Effector memory CD8-positive, alpha-beta T cell (primary cell): ENCODE results near the gene DGKD.
A peak's percentile ranks its signal among the peaks of the same experiment; 100 is the strongest.

ENCODE experiments used
- ATAC-seq: fragments of 150-1000 bp; cut with Tn5 transposase; replicated peaks from 2 replicates; pipeline ENCODE4 v1.10.0; 2021; ENCODE audit warnings: mild to moderate bottlenecking, moderate library complexity
- DNase-seq, 3 experiments: peaks; one replicate each; pipeline ENCODE4 v3.0.0; 2021
- H3K27ac Mint-ChIP-seq, 2 donors: one replicate each; pipeline ENCODE4 v1.8.0; 2022; ENCODE audit warnings: mild to moderate bottlenecking in 2 of 2, mixed read lengths in 2 of 2, moderate library complexity in 2 of 2
- H3K27me3 Mint-ChIP-seq, 2 donors: one replicate each; pipeline ENCODE4 v1.8.0; 2022; ENCODE audit warnings: mixed read lengths in 2 of 2
- H3K36me3 Mint-ChIP-seq: one replicate; pipeline ENCODE4 v1.8.0; 2022; ENCODE audit warnings: mild to moderate bottlenecking, moderate library complexity, mixed read lengths; ENCODE audit not compliant: insufficient read depth
- H3K4me1 Mint-ChIP-seq, 2 donors: one replicate each; pipeline ENCODE4 v1.8.0; 2022; ENCODE audit warnings: low read depth in 2 of 2, mixed read lengths in 2 of 2
- H3K4me3 Mint-ChIP-seq, 2 donors: one replicate each; pipeline ENCODE4 v1.8.0; 2022; ENCODE audit warnings: mild to moderate bottlenecking in 2 of 2, mixed read lengths in 2 of 2, moderate library complexity in 2 of 2
- H3K9me3 Mint-ChIP-seq, 2 donors: one replicate each; pipeline ENCODE4 v1.8.0; 2022; ENCODE audit warnings: mixed read lengths in 2 of 2

The DGKD gene

DNA sequence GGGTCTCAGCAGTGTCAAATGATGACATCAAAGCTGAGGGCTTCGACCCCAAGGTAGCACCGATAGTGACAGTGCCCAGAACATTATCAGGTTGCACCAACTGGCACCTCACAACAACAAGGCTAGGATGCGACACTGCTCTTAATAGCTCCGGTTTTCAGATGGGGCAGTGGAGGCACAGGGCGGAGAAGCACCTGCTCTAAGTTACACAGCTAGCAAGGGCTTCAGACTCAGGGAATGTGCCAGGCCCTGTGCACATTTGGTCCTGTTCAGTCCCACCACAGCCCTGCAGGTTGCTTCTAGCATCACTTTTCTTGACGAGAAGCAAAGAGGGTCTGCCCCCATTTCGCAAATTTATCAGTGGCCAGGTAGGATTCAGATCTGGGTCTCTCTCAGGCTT is 74.1 kb downstream of the DGKD start:
- H3K4me1 Mint-ChIP-seq: peaks cover 35 to 39% of the 10 kb centered on the region in 2 donors
- DNase-seq: no peak
- peaks cover 26% of the 10 kb centered on the region for H3K36me3 Mint-ChIP-seq
- no peak for ATAC-seq
- H3K27ac Mint-ChIP-seq: peak overlapping the region in 1 of 2 donors; percentile 82
- H3K4me3 Mint-ChIP-seq: no peak overlapping the region
- no peaks in the 10 kb centered on the region for H3K9me3 Mint-ChIP-seq
- H3K27me3 Mint-ChIP-seq: no peaks in the 10 kb centered on the region

DNA sequence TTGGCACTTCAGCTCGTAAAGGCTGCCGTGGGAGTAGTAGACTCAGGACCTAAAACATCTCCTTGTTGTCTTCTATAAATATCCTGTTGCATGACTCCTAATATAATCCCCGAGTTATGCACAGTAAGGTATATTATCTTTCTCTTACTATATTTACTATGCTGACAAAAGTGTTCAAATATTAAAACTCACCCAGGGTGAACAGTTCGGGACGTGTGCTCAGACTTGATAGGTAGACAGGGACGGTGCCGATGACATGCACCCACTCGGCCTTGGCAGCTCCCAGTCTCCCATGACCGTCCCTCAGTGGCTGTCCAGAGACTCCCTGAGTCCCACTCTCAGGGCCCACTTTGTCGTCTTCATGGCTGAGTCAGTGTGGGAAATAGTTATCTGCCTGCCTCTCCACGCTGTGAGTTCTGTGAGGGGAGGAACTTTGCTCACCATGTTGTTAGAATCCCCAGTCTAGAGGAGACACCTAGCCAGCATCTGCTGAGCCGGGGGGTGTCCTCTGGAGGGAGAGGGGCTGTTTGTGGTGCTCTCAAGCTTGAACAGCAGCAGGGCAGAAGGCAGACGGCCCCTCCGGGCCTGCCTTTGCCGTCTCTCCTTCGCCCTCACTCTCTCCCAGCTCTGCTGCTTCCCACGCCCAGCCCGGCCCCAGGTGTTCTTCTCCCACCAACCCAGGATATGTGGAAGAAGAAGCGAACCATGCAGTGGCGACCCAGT is 75.0 kb downstream of the DGKD start:
- Mint-ChIP-seq H3K4me3 (no peak overlapping the region), H3K9me3 (no peaks in the 10 kb centered on the region), H3K27ac (peak overlapping the region; percentile 55 to 71), H3K36me3 (peaks cover 22% of the 10 kb centered on the region), H3K27me3 (no peaks in the 10 kb centered on the region), H3K4me1 (peaks cover 31 to 33% of the 10 kb centered on the region in 2 donors)
- DNase-seq: no peak
- ATAC-seq: no peak

DNA sequence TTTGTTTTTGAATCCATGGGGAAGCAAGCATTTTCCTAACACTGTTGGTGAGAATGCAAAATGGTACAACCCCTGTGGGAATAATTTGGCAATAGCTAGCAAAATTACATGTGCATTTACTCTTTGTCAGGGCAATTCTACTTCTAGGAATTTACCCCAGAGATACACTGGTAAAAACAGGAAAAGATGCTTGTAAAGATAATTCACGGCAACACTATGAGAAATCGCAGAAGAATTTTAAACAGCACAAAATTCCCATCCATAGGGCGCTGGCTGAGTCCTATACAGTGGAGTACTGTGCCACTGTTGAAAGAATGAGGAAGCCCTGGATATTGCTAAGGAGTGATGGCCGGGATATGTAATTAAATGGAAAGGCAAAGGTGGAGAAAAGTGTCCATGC is 75.8 kb downstream of the DGKD start:
- peaks cover 31 to 37% of the 10 kb centered on the region in 2 donors for H3K4me1 Mint-ChIP-seq
- H3K9me3 Mint-ChIP-seq: no peaks in the 10 kb centered on the region
- H3K4me3 Mint-ChIP-seq: no peak overlapping the region
- DNase-seq (no peak), ATAC-seq (no peak)
- H3K27ac Mint-ChIP-seq: peak overlapping the region in 1 of 2 donors; percentile 71
- H3K27me3 Mint-ChIP-seq: no peaks in the 10 kb centered on the region
- peaks cover 25% of the 10 kb centered on the region for H3K36me3 Mint-ChIP-seq

DNA sequence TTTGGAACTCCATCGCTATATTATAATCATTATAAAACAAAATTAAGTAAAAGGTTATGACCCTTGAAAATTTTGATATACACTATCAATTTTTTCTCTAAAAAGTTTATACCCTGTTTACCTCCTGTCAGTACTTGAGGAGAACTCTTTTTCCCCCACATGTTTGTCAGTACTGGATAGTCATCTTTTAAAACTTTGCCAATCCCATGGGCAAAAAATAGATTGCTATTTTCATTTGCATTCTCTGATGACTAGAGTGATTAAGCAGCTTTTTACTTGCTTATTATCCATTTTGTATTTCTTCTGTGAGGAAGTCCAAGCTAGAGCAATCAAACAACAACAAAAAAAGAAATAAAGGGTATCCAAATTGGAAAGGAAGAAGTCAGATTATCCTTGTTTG is 76.4 kb downstream of the DGKD start:
- ATAC-seq (no peak), DNase-seq (no peak)
- Mint-ChIP-seq H3K4me3 (no peak overlapping the region), H3K27ac (peak overlapping the region in 1 of 2 donors; percentile 71), H3K27me3 (no peaks in the 10 kb centered on the region), H3K36me3 (peaks cover 26% of the 10 kb centered on the region), H3K4me1 (peaks cover 29 to 37% of the 10 kb centered on the region in 2 donors), H3K9me3 (no peaks in the 10 kb centered on the region)

DNA sequence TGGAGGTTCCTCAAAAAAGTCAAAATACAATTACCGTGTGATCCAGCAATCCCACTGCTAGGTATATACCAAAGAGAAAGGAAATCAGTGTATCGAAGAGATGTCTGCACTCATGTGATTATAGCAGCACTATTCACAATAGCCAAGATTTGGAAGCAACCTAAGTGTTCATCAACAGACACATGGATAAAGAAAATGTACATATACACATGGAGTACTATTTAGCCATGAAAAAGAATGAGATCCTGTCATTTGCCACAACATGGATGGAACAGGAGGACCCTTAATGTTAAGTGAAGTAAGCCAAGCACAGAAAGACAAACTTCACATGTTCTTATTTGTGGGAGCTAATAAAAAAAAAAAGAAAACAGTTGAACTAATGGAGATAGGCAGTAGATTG is 78.7 kb downstream of the DGKD start:
- DNase-seq: no peak
- H3K36me3 Mint-ChIP-seq: peaks cover 30% of the 10 kb centered on the region
- H3K27ac Mint-ChIP-seq: peak overlapping the region; percentile 41 to 60
- no peak for ATAC-seq
- peaks cover 13 to 20% of the 10 kb centered on the region in 2 donors for H3K4me1 Mint-ChIP-seq
- H3K9me3 Mint-ChIP-seq: no peaks in the 10 kb centered on the region
- H3K27me3 Mint-ChIP-seq: no peaks in the 10 kb centered on the region
- no peak overlapping the region for H3K4me3 Mint-ChIP-seq

DNA sequence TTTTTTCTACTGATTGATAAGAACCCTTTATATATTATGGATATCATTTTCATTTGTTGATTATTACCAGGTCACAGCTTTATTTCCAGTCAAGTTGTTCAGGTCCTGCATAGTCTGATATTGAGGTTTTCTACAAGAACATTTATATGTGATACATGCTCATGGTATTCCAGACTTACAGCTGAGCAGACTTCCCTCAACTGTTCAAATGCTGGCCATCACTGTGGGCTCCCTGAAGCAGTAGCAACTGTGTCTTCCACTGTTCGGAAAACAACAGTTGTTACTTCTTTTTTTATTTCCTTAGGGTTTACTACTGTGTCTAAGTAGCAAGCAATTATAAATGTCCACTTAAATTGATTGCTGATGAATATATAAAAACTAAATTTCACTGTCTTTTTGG is 79.5 kb downstream of the DGKD start:
- no peaks in the 10 kb centered on the region for H3K9me3 Mint-ChIP-seq
- DNase-seq (no peak), ATAC-seq (no peak)
- no peaks in the 10 kb centered on the region for H3K27me3 Mint-ChIP-seq
- peaks cover 11 to 19% of the 10 kb centered on the region in 2 donors for H3K4me1 Mint-ChIP-seq
- peak overlapping the region in 1 of 2 donors; percentile 60 for H3K27ac Mint-ChIP-seq
- no peak overlapping the region for H3K4me3 Mint-ChIP-seq
- peaks cover 35% of the 10 kb centered on the region for H3K36me3 Mint-ChIP-seq

DNA sequence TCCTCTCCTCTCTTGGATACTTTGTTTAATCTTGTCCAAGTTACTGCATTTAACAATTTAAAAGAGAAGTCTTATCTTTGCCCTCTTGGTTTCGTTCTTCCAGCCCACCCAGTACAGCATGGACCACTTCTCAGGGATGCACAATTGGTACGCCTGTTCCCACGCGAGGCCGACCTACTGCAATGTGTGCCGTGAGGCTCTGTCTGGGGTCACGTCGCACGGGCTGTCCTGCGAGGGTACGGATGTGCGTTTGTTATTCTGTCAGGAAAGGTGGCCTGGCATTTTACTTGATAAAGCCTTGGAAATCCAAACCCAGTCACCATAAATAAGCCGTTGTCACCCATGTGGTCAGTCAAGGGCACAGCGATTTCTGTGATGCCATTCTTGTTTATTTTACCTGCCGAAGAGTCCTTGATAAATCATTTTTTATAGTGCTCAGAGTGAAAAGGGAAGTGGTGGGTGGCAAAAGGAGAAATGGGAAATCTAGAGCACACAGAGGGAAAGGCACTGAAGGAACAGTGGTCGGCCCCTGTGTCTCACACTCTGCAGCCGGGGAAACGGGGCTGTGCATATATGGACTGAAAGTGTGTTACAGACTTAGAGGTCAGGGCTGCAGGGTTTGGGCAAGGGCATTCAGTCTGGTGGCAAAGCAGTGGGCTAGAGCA is 80.5 kb downstream of the DGKD start:
- DNase-seq (no peak), ATAC-seq (no peak)
- Mint-ChIP-seq H3K4me3 (no peak overlapping the region), H3K27ac (peak overlapping the region in 1 of 2 donors; percentile 4), H3K27me3 (no peaks in the 10 kb centered on the region), H3K36me3 (peaks cover 42% of the 10 kb centered on the region), H3K9me3 (no peaks in the 10 kb centered on the region), H3K4me1 (peaks cover 5 to 12% of the 10 kb centered on the region in 2 donors)

DNA sequence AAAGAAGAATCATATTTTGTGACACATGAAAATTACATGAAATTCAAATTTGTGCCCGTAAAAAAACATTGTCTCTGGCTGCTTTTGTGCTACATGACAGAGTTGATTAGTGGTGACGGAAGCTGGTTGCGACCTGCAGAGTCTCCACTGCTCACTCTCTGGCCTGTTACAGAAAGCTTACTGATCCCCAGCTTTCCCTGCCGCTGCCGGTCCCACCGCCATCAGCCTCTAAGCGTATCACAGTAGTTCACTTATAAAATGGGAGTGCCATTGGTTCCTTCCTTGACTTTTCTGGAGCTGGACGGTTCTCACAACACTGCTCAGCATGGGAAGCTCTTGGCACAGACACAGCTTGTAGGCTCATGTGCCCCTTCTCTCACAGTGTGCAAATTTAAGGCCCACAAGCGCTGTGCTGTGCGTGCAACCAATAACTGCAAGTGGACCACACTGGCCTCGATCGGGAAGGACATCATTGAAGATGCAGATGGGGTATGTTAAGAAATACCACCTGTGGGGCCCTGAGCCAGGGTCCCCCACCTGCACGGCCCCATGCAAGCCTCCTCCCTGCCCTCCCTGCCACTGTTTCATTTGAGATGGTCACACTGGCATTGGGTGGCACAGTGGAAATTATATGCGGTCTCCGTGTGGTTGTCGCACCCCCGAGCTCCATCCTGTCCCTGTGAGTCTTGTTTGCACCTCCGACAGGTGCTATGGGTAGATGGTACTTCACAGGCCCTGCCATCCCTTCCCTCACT is 81.3 kb downstream of the DGKD start:
- Mint-ChIP-seq H3K9me3 (no peaks in the 10 kb centered on the region), H3K27me3 (no peaks in the 10 kb centered on the region), H3K36me3 (peaks cover 46% of the 10 kb centered on the region), H3K4me3 (no peak overlapping the region), H3K4me1 (peaks cover 6 to 7% of the 10 kb centered on the region in 2 donors), H3K27ac (no peak overlapping the region)
- ATAC-seq: no peak
- DNase-seq: no peak

DNA sequence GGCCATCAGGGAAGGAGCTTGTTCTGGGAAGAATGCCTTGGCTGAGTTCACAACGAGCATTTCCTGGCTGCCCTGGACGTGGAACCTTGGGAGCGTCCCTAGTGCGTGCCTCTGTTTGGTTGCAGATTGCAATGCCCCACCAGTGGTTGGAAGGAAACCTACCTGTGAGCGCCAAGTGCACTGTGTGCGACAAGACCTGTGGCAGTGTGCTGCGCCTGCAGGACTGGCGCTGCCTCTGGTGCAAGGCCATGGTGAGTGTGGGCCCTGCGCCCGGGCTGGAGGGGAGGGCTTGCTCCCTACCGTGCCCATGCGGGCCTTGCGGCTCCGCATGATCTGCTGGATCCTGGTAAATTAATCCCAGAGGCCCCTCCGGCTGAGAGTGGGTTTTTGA is 81.9 kb downstream of the DGKD start:
- Mint-ChIP-seq H3K27me3 (no peaks in the 10 kb centered on the region), H3K4me3 (no peak overlapping the region), H3K4me1 (peaks cover 9 to 11% of the 10 kb centered on the region in 2 donors), H3K9me3 (no peaks in the 10 kb centered on the region), H3K27ac (no peak overlapping the region), H3K36me3 (peaks cover 50% of the 10 kb centered on the region)
- no peak for DNase-seq
- no peak for ATAC-seq

DNA sequence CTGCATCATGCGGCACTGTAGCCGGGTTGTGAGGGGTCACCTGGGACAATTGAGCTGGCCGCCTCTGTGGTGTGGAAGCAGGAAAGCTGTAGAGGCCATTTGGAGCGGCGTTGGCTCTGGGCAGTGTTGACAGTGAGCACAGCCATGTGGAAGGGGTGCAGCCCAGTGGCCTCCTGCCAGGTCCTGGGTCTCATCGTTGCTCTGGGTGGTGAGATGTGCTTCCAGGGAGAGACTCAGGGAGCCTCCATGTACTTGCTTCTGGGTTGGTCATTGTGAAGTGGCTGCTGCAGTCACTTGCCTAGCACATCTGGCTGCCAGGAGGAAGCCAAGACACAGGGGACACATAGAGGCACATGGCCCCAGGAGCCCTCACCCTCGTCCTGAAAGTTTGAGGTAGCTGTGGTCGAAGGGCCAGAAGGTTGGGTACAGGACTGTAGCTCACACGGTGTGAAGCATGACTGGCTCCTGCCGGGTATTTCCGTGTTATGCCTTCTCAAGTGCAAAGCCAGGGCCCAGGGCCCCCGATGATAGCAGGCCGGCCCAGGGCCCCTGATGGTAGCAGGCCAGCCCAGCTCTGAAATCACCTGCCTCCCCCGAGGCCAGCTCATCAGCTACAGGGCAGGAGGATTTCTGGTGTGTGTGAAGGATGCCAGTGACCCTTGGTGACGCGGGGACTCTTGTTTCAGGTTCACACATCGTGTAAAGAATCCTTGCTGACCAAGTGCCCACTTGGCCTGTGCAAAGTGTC is 82.6 kb downstream of the DGKD start:
- Mint-ChIP-seq H3K27me3 (no peaks in the 10 kb centered on the region), H3K9me3 (no peaks in the 10 kb centered on the region), H3K4me3 (no peak overlapping the region), H3K4me1 (peaks cover 10 to 13% of the 10 kb centered on the region in 2 donors), H3K27ac (no peak overlapping the region), H3K36me3 (peaks cover 48% of the 10 kb centered on the region)
- ATAC-seq (no peak), DNase-seq (no peak)

DNA sequence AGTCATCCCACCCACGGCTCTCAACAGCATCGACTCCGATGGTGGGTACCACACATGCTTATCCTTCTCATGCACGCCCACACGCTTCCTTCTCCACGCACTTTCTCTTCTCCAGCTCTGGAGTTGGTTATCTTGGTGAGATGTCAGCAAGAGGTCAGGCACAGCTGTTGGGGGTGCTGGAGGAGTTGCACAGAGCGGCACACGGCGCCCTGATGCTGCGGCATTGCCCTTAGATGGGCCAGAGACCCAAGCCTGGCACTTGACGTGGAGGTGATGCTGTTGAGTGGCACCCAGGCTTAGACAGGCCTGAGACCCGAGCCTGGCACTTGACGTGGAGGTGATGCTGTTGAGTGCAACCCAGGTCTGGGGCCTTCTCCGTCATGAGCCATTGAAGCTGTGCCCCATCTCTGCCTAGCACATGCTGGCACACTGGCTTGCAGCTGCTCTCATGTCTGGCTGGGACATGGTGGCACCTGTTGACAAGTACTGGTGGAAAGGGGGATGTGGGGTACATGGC is 83.2 kb downstream of the DGKD start:
- ATAC-seq (no peak), DNase-seq (no peak)
- Mint-ChIP-seq H3K27ac (no peak overlapping the region), H3K9me3 (no peaks in the 10 kb centered on the region), H3K36me3 (peaks cover 51% of the 10 kb centered on the region), H3K4me3 (no peak overlapping the region), H3K27me3 (no peaks in the 10 kb centered on the region), H3K4me1 (peaks cover 12 to 13% of the 10 kb centered on the region in 2 donors)

DNA sequence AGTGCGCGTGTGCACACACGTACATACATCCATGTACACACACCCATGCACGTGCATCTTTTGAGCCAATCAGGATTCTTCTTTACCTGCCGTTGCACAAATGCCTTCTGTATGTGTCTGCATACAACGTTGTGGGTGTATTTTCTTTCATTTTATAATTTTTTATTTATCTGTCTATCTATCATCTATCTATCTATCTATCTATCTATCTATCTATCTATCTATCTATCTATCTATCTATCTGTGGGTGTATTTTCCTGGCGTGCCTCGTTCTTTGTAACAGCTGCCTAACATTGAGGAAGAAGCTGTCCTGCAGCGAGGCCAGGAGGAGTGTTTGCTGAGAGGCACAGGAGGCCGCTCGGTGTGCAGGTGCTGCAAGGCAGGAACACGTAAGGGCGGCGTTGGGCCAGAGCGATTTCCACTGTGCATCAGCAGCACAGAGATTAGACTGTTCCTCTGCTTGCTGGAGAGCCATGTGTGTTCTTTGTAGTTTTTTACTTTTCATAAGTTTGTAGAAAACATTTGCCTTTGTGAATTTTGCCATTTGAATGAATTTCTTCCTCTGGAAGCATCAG is 84.4 kb downstream of the DGKD start:
- Mint-ChIP-seq H3K4me3 (no peak overlapping the region), H3K27ac (peak overlapping the region; percentile 77 to 82), H3K27me3 (no peaks in the 10 kb centered on the region), H3K4me1 (peaks cover 15 to 19% of the 10 kb centered on the region in 2 donors), H3K36me3 (peaks cover 48% of the 10 kb centered on the region), H3K9me3 (no peaks in the 10 kb centered on the region)
- ATAC-seq (no peak), DNase-seq (no peak)

DNA sequence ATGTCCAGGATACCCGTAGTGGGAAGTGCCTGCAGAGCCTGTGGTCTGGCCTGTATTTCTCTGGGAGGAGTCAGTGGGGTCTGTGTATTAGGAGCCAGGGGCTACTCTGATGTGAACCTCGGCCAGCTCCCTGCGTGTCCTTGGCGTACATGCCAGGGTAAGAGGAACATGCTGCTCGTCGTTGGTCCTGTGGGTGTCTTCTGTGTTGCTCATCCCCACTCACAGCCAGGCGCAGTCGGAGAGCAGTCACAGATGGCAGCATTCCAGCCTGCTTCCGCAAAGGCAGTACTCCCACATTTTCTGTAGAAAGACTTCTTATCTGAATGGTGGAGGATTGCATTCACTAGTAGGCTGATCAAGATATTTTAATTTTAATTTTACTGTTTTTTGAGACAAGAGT is 84.9 kb downstream of the DGKD start:
- Mint-ChIP-seq H3K4me3 (no peak overlapping the region), H3K36me3 (peaks cover 48% of the 10 kb centered on the region), H3K27me3 (no peaks in the 10 kb centered on the region), H3K27ac (peak overlapping the region in 1 of 2 donors; percentile 77), H3K4me1 (peaks cover 15 to 23% of the 10 kb centered on the region in 2 donors), H3K9me3 (no peaks in the 10 kb centered on the region)
- ATAC-seq: no peak
- no peak for DNase-seq
